Smooth muscle cell (in vitro differentiated cells): ENCODE data around the gene SPATA20. TPM values are rescaled to one million over a fixed set of nuclear protein-coding genes. Genes with fewer than 3 reads are reported as not detected.

Source experiments
- DNase-seq: peaks from one replicate; lab custom pipeline; 2025; ENCODE audit not compliant: unreplicated experiment; lab: John Stamatoyannopoulos, UW
- H2AFZ ChIP-seq: fragments of 200-600 bp; sonication (generic); 2 replicates; pipeline ENCODE4 v1.6.0; 2016; ENCODE audit warnings: antibody characterized with exemption, low read depth, mild to moderate bottlenecking
- H3F3A ChIP-seq: fragments of 200-600 bp; sonication (generic); 2 replicates; pipeline ENCODE4 v1.6.0; 2017; ENCODE audit warnings: antibody characterized with exemption, low read depth
- H3K27ac ChIP-seq: fragments of 200-600 bp; sonication (generic); 2 replicates; pipeline ENCODE4 v1.5.1; 2016; ENCODE audit warnings: low read depth, mild to moderate bottlenecking
- H3K27me3 ChIP-seq: fragments of 200-600 bp; sonication (generic); 2 replicates; pipeline ENCODE4 v1.6.1; 2016; ENCODE audit warnings: low read depth, mild to moderate bottlenecking
- H3K36me3 ChIP-seq: fragments of 200-600 bp; sonication (generic); 2 replicates; pipeline ENCODE4 v1.5.1; 2016; ENCODE audit warnings: low read depth
- H3K4me1 ChIP-seq: fragments of 200-600 bp; sonication (generic); 2 replicates; pipeline ENCODE4 v1.5.1; 2016; ENCODE audit warnings: low read depth
- H3K4me2 ChIP-seq: fragments of 200-600 bp; sonication (generic); 2 replicates; pipeline ENCODE4 v1.6.0; 2016; ENCODE audit warnings: mild to moderate bottlenecking
- H3K4me3 ChIP-seq: fragments of 200-600 bp; sonication (generic); 2 replicates; pipeline ENCODE4 v1.5.1; 2016; ENCODE audit warnings: mild to moderate bottlenecking
- H3K79me2 ChIP-seq: fragments of 200-600 bp; sonication (generic); 2 replicates; pipeline ENCODE4 v1.6.0; 2016; ENCODE audit warnings: low read depth, mild to moderate bottlenecking
- H3K9ac ChIP-seq: fragments of 200-600 bp; sonication (generic); 2 replicates; pipeline ENCODE4 v1.6.0; 2016; ENCODE audit warnings: low read depth
- H3K9me3 ChIP-seq: fragments of 200-600 bp; sonication (generic); replicated peaks from 2 replicates; pipeline ENCODE4 v1.5.1; 2016; ENCODE audit warnings: low read depth
- H4K20me1 ChIP-seq: fragments of 200-600 bp; sonication (generic); 2 replicates; pipeline ENCODE4 v1.6.0; 2016; ENCODE audit warnings: low read depth
- CTCF ChIP-seq: fragments of 200-600 bp; sonication (generic); IDR thresholded peaks from 2 replicates; pipeline ENCODE4 v1.5.1; 2017; ENCODE audit warnings: borderline replicate concordance, mild to moderate bottlenecking, antibody characterized with exemption; ENCODE audit not compliant: insufficient read depth, poor library complexity, severe bottlenecking
- WGBS: methylation state at CpG from one replicate; pipeline ENCODE4 v1.1.7; 2016; ENCODE audit warnings: low lambda C conversion rate; 5-methylcytosine and 5-hydroxymethylcytosine counted together
- polyA plus RNA-seq: library from polyadenylated mRNA; unstranded; fragments of >200 nt; fragmentation: Nextera tagmentation; extraction: Ambion mirVana; gene quantifications from 2 replicates; pipeline ENCODE4 v1.2.1, GENCODE V29; 2016
- total RNA-seq: library from RNA; depleted of rRNA; stranded (reverse); fragments of >200 nt; gene quantifications from 2 replicates; pipeline ENCODE4 v1.2.3, GENCODE V29; 2014

SPATA20 gene
- total and polyA plus RNA-seq, 2 experiments from 2014 or later, result 61.0 to 62.7 TPM

- H3K36me3 ChIP-seq, result no peaks in the 10 kb centered on the region
- WGBS, result 95% methylated on average over 13 of the region's 13 CpGs
Measured at GRCh38 chr17:50577451-50577954, 30.5 kb downstream of the SPATA20 start.

GRCh38 chr17:50578173-50578572 is 31.2 kb downstream of the SPATA20 start:
- no peak for TF ChIP-seq CTCF
- Histone ChIP-seq H3K36me3 (no peaks in the 10 kb centered on the region), H3K4me1 (no peaks in the 10 kb centered on the region), H4K20me1 (no peaks in the 10 kb centered on the region), H3F3A (no peaks in the 10 kb centered on the region), H2AFZ (no peak overlapping the region), H3K27me3 (no peaks in the 10 kb centered on the region), H3K9me3 (no peaks in the 10 kb centered on the region), H3K9ac (no peak overlapping the region), H3K27ac (no peak overlapping the region), H3K4me3 (no peak overlapping the region), H3K4me2 (no peak overlapping the region), H3K79me2 (no peaks in the 10 kb centered on the region)
- 91% methylated on average over 16 of the region's 16 CpGs for WGBS
- DNase-seq, result no peak

More at GRCh38 chr17:50577451-50577954, 30.5 kb downstream of the SPATA20 start:
- H3K27me3 ChIP-seq, result no peaks in the 10 kb centered on the region
- no peak overlapping the region for H3K9ac ChIP-seq
- no peak for TF ChIP-seq CTCF
- H3K4me2 ChIP-seq, result no peak overlapping the region
- H3K4me3 ChIP-seq, result no peak overlapping the region
- H3K27ac ChIP-seq, result no peak overlapping the region
- no peak for DNase-seq
- no peaks in the 10 kb centered on the region for H3K79me2 ChIP-seq
- H3F3A ChIP-seq, result no peaks in the 10 kb centered on the region
- H3K9me3 ChIP-seq, result no peaks in the 10 kb centered on the region
- no peaks in the 10 kb centered on the region for H3K4me1 ChIP-seq
- H4K20me1 ChIP-seq, result no peaks in the 10 kb centered on the region
- H2AFZ ChIP-seq, result no peak overlapping the region

GRCh38 chr17:50579399-50579798 is 32.4 kb downstream of the SPATA20 start:
- H3K79me2 ChIP-seq, result no peaks in the 10 kb centered on the region
- H3K9ac ChIP-seq, result no peak overlapping the region
- H2AFZ ChIP-seq, result no peak overlapping the region
- no peak for TF ChIP-seq CTCF
- H3K27ac ChIP-seq, result no peak overlapping the region
- no peaks in the 10 kb centered on the region for H3K36me3 ChIP-seq
- 85% methylated on average over 7 of the region's 7 CpGs for WGBS
- no peaks in the 10 kb centered on the region for H3K27me3 ChIP-seq
- no peaks in the 10 kb centered on the region for H3K4me1 ChIP-seq
- H4K20me1 ChIP-seq, result no peaks in the 10 kb centered on the region
- H3F3A ChIP-seq, result no peaks in the 10 kb centered on the region
- no peaks in the 10 kb centered on the region for H3K9me3 ChIP-seq
- H3K4me3 ChIP-seq, result no peak overlapping the region
- no peak overlapping the region for H3K4me2 ChIP-seq
- DNase-seq, result no peak

- Histone ChIP-seq H3F3A (no peaks in the 10 kb centered on the region), H3K27me3 (no peaks in the 10 kb centered on the region), H3K4me2 (no peak overlapping the region), H4K20me1 (no peaks in the 10 kb centered on the region), H3K79me2 (no peaks in the 10 kb centered on the region), H2AFZ (no peak overlapping the region), H3K4me1 (no peaks in the 10 kb centered on the region), H3K36me3 (no peaks in the 10 kb centered on the region), H3K9me3 (no peaks in the 10 kb centered on the region), H3K4me3 (no peak overlapping the region), H3K9ac (no peak overlapping the region), H3K27ac (no peak overlapping the region)
- DNase-seq, result no peak
- WGBS, result 93% methylated on average over 9 of the region's 9 CpGs
- no peak for TF ChIP-seq CTCF
Measured at GRCh38 chr17:50580646-50581045, 33.7 kb downstream of the SPATA20 start.
